Measurements from ENCODE around the gene MAN1A1. TPM values are rescaled to one million over a fixed set of nuclear protein-coding genes. Genes with fewer than 3 reads are reported as not detected.

The MAN1A1 gene
- total and polyA plus RNA-seq, 2 experiments from 2014 or later, result 2.0 to 8.7 TPM

GRCh38 chr6:119256392-119256791 lies 93.2 kb downstream of the MAN1A1 start (continued):
- no peak for TF ChIP-seq ZNF462 (CRISPR knock-in tag; IDR thresholded peaks at IDR 0.05)
- no peak for TF ChIP-seq JUNB (IDR thresholded peaks at IDR 0.05; ENCODE audit: unreplicated experiment)
- TF ChIP-seq ZNF114 (CRISPR knock-in tag; IDR thresholded peaks at IDR 0.05), result no peak
- no peak for TF ChIP-seq CREB1 (CRISPR knock-in tag; IDR thresholded peaks at IDR 0.05; ENCODE audit: low read depth)
- TF ChIP-seq REST (IDR thresholded peaks at IDR 0.05; ENCODE audit: unreplicated experiment), result no peak
- TF ChIP-seq EZH2phosphoT487 (IDR thresholded peaks at IDR 0.05; ENCODE audit: unreplicated experiment), result no peak
- TF ChIP-seq POLR2AphosphoS5 (IDR thresholded peaks at IDR 0.05; ENCODE audit: low read depth), result no peak
